HG03558 (cell line): ENCODE data around the gene LCNL1.

Experiments used
- ATAC-seq: cut with Tn5 transposase; IDR thresholded peaks from one replicate; pipeline ENCODE4 v1.9.1; 2021; ENCODE audit warnings: moderate number of reproducible peaks; ENCODE audit not compliant: unreplicated experiment; ENCODE audit errors: extremely low read depth

Gene LCNL1

GRCh38 chr9:136973618-136974617 lies 8.9 kb upstream of the LCNL1 start:
- ATAC-seq, result no peak

GRCh38 chr9:136974817-136975535 lies 7.8 kb upstream of the LCNL1 start:
- ATAC-seq, result no peak

GRCh38 chr9:136975644-136976043 lies 7.1 kb upstream of the LCNL1 start:
- ATAC-seq, result no peak

- no peak for ATAC-seq
Measured at GRCh38 chr9:136977223-136977622, 5.6 kb upstream of the LCNL1 start, which contains the start of gene PTGDS. PTGDS (plus strand) TSS chr9:136977504; CDS start chr9:136977579, 75 bp downstream.

- ATAC-seq, result no peak
Measured at GRCh38 chr9:136977649-136978072, 5.1 kb upstream of the LCNL1 start.

- ATAC-seq, result no peak
Measured at GRCh38 chr9:136978073-136978864, 4.5 kb upstream of the LCNL1 start.

GRCh38 chr9:136978865-136979544 lies 3.8 kb upstream of the LCNL1 start:
- ATAC-seq, result no peak

GRCh38 chr9:136979769-136980587 lies 2.8 kb upstream of the LCNL1 start:
- ATAC-seq, result no peak

GRCh38 chr9:136980669-136981478 lies 1.9 kb upstream of the LCNL1 start:
- no peak for ATAC-seq

GRCh38 chr9:136981588-136982231 lies 1.1 kb upstream of the LCNL1 start:
- no peak for ATAC-seq

- no peak for ATAC-seq
Measured at GRCh38 chr9:136983167-136983566, 374 bp downstream of the LCNL1 start.

- ATAC-seq, result no peak
Measured at GRCh38 chr9:136983656-136984314, 992 bp downstream of the LCNL1 start.

- no peak for ATAC-seq
Measured at GRCh38 chr9:136984464-136985026, 1.8 kb downstream of the LCNL1 start.

- no peak for ATAC-seq
Measured at GRCh38 chr9:136985027-136985602, 2.3 kb downstream of the LCNL1 start.

GRCh38 chr9:136985853-136986252 lies 3.1 kb downstream of the LCNL1 start:
- ATAC-seq, result no peak

- no peak for ATAC-seq
Measured at GRCh38 chr9:136988872-136989271, 6.1 kb downstream of the LCNL1 start.
